GM04504 (cell line): ENCODE results near the gene SNUPN.

Experiments
- DNase-seq: peaks from one replicate; pipeline ENCODE4 v3.0.0-alpha.2; 2012; ENCODE audit warnings: low read depth

Gene SNUPN

DNA sequence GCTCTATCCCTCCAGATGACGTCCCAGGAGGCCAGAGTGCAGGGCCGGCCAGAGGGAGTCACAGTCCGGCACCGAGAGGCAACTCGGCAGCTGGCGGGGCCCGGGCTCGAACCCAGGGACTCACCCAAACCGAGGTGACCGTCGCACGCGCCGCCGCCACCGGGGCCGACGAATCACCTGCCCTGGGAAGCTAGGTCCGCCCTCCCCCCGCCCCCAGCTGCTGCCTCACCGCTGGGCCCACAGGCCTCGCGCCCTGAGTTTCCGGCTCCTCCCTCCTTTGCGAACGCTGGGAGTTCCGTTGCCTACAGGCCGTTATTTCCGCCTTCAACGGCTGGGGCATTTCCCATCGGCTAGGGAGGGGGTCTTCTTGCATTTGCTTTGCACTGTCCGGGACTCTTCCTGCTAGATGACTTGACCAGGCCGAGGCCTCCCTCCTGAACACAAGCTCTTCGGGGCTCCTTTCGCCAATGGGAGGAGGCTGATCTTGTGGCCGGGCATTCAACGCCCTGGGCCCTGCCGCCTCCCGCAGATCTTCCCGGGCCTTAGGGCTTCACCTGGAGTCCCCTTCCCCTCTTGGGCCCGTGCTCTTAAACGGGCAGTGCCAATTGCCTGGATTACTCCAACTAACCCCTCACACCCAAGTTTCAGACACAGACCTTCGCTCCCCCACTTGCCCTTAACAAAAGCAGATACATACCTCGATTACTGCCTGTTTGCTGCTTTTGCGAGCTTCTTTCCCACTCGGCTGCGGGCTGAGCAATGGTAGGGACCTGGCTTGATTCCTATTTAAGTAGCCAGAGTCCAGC lies at the start of gene SNUPN:
Gene SNUPN, minus strand, starts transcription at position 184 of the 806 bp plus-strand sequence. CDS start 4,674 bp downstream, outside the sequence.
- DNase-seq: peak; percentile 79

DNA sequence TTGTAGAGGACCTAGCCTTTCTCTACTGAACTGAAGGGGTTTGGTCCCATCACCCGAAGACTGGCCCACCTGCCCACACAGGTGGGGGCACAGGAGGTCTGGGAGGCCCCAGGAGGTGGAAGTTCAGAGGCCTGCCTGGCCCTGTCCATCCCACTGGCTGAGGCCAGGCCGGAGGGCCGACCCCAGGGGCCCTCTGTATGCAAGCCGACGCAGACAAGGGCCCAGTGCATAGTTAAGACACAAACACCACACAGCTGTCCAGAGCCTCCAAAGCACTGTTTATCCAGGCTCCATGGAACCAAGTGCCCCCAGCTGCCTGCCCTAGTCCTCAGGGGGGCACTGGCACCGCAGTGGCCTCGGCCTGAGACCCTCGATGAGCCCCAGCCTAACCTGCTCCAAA lies 48.8 kb upstream of the SNUPN start:
- no peak for DNase-seq

GRCh38 chr15:75673426-75674235 lies 48.1 kb upstream of the SNUPN start:
- DNase-seq: peak; percentile 77

GRCh38 chr15:75672646-75673425 lies 47.3 kb upstream of the SNUPN start:
- DNase-seq: no peak

- no peak for DNase-seq
Measured at GRCh38 chr15:75671730-75672602, 46.4 kb upstream of the SNUPN start.

GRCh38 chr15:75669879-75670212 lies 44.3 kb upstream of the SNUPN start:
- no peak for DNase-seq

DNA sequence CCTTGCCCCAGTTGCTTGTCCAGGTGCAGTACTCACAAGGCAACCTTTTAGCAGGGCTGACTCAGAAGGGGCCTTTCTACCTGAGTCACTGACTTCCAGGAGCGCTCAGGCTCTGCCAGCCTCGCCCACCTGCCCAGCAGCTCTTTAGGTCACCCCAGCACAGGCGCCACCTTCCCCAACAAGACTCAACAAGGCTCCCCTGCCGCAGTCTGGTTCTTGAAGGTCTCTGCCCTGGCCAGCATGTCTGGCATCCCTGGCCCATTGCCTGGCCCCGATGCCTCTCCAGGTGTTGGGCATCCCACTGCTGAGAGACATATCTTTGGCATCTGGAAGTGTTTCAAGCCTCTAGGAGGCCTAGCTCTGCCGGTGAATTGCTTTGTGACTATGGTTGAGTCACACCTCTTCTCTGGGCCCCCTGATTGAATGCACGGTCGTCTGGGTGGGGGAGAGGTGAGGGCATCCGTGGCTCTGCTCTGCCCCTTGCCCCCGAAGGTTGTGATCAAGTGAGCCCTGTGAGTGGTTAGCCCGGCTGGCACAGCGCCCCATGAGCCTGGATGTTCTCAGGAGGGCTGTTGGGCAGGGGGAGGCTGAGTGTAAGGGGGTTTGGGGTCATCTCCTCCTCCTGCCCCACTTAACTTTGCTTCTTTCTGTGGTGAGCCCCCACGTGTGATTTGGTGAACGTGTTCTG lies 43.8 kb upstream of the SNUPN start:
- no peak for DNase-seq

DNA sequence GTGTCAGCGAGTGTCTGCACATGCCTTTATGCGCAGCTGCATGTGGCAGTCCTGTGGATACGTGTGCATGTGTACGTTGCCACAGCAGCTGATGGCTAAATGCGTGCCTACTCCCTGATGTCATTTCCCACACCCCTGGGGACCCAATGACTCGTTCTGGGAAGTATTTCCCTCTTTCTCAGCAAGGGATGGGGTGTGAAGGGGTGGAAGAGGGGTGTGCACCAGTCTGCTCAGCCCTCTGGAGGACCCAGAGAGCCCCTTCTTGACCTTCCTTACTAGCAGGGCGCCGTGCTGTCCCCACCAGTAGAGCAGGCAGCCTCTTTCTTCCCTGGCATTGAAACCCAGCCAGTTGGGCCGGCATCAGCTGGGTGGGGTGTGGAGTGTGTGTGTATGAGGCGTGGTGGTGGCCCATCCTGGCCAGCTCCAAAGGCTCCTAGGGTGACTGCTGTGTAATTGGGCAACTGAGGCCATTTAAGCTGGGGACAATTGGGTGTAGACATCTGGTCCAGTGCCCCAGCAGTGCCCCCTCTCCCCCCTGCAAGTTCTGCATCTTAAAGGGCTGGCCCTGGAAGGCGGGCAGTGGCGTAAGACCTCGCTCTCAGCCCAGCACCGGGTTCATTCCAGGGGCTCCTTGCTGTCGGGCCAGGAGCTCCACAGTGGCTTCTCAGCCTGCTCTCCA lies 41.4 kb upstream of the SNUPN start:
- peak; percentile 99 for DNase-seq

DNA sequence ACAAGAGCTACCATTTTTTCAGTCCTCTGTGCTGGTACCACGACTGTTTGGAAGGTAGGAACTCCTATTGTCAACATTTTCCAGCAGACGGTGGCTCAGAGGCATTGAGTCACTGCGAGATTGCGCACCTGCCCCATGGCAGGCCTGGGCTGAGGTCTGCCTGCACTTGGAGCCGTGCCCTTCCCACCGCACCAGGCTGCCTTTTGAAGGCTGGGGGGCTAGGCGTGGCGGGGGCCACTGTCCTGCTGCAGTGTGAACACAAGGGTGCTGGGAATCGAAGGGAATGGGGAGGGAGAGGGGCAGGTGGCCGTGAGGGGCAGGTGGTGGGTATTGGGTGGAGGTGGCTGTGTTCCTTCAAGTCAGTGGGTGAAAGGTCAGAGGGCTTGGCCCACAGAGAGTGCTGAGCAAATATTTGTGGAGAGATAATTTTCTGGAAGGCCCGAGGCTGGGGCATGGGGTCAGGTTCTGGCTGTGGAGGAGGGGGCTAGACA lies 38.5 kb upstream of the SNUPN start:
- no peak for DNase-seq

DNA sequence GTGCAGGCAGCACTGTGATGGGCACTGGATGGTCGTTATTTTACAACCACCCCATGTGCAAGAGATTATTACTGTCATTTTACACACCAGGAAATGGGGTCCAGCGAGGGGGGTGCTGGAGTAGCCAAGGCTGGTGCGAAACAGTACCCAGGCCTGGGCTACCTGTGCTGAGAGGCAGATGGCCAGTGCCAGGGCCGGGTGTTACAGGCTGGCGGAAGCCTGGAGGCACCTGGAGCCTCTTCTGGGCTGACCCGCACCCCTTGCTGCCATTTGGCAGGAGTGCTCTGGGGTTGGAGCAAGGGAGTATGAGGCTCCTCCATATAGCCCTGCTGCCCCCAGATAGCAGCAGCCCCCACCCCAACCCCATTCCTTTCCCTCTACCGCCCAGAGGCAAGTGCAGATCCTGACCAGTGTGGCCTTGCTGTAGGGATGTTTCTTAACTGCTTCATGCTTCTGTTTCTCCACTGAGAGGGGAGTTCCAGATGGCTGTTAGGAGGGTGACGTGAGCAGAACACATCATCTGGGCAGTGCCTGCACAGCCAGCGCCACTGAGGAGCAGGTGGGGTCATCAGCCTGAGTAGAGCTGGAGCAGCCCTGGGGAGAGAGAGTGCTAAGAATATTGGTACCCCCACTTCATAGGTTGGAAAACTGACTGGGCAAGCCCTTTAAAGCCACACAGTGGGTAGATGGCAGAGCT lies 37.4 kb upstream of the SNUPN start:
- DNase-seq: no peak

DNA sequence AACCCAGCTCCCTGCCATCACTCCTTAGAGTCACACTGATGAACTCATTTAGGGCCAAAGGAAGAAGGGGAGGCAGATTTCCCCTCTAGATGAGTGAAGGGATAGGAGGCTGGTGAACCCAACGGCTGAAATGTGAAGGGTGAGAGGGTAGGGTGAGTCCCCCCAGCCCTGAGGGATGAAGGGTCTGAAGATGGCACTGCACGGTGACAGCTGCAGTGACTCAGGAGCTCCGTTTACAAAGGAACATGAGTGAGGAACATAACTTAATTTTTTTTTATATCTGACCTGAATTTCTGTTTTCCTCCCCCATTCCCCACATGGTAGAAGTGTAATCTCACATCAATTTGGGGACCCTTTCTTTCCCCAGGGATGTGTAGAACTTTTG lies 36.2 kb upstream of the SNUPN start:
- no peak for DNase-seq

- peak; percentile 91 for DNase-seq
Measured at GRCh38 chr15:75661100-75661755, 35.7 kb upstream of the SNUPN start.

DNA sequence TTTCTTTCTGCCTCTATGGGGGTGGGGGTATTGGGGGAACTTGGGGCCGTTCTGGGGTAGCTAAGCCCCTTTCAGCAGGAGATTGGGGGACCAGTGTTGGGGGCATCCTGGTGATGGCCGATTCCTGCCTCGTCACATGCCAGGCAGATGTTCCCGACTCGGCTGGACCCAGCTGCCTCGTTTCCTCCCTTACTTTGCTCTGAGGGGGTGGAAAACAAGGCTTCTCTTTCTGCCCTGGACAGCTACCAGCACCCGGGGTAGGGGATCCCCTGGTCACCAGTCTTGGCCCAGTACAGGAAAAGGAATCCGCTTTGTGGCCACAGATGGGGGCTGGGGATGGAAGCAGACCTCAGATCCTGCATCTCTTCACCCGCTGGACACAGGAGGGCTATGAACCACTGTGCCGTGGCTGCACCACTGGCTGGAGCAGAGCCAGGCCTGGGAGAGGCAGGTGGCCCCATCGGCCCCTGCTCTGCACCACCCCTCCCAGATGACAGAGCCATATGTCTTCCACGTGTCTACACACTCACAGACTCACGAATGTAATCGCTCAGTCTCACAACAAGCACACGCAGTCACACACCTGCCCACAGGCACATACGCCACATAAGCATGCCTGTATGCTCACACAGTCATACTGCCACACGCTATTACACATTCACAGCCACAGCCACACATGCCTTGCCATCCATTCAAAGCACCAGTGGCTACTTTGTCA lies 34.6 kb upstream of the SNUPN start:
- no peak for DNase-seq

GRCh38 chr15:75659141-75659771 lies 33.7 kb upstream of the SNUPN start:
- DNase-seq: no peak

DNA sequence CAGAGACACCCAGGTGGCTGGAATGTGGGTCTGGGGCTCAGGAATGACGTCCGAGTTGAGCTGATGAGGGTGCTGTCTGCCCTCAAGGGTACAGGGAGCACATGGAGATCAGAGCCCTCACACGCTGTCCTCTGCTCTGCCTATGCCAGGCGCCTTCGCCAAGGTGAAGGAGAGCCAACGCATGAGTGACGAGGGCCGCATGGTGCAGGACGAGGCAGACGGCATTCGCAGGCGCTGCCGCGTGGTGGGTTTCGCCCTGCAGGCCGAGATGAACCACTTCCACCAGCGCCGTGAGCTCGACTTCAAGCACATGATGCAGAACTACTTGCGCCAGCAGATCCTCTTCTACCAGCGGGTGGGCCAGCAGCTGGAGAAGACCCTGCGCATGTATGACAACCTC lies 31.3 kb upstream of the SNUPN start:
- no peak for DNase-seq

GRCh38 chr15:75656331-75656730 lies 30.8 kb upstream of the SNUPN start:
- no peak for DNase-seq

DNA sequence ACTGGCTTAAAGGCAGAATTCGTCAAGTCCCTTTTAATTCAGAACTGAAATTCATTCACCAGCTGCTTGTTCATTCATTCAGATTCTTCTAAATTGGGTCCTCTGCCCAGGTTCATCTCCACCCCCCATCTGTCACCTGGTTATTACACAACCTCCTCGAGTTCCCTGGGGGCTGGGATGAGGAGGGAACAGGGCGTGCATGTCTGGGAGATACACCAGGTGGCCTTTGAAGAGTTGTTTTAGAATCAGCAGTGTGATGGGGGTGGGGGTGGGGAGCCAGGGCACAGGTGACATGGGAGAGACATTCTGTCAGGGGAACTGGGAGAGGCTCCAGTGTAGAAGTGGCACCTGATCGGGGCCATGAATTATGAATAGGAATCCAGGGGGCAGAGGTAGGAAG lies 30.4 kb upstream of the SNUPN start:
- DNase-seq: no peak
